SJSA1 (cell line): Measurements from ENCODE around the gene OGFOD1. TPM values are rescaled to one million over a fixed set of nuclear protein-coding genes. Genes with fewer than 3 reads are reported as not detected.
"Not testable (repeated sequence)": the region's sequence is repeated elsewhere in the genome, so short reads cannot be mapped to it uniquely, and the experiment has no call there.

ENCODE experiments used
- DNase-seq, 2 experiments: peaks; one replicate each; pipeline ENCODE4 v3.0.0-alpha.2; 2015 to 2020; ENCODE audit warnings: low spot score in 2 of 2, low read depth in 1 of 2
- H3K27ac ChIP-seq: fragments of 250-450 bp; sonication (Bioruptor Pico); 2 replicates; pipeline ENCODE4 v1.5.1; 2020; ENCODE audit warnings: mild to moderate bottlenecking, moderate library complexity
- H3K27me3 ChIP-seq: fragments of 250-450 bp; sonication (Bioruptor Pico); replicated peaks from 2 replicates; pipeline ENCODE4 v1.5.1; 2020; ENCODE audit warnings: mild to moderate bottlenecking, moderate library complexity
- H3K36me3 ChIP-seq: fragments of 250-450 bp; sonication (Bioruptor Pico); 2 replicates; pipeline ENCODE4 v1.5.1; 2020; ENCODE audit warnings: mild to moderate bottlenecking
- H3K4me1 ChIP-seq: fragments of 250-450 bp; sonication (Bioruptor Pico); replicated peaks from 2 replicates; pipeline ENCODE4 v1.6.1; 2021; ENCODE audit warnings: mild to moderate bottlenecking
- H3K4me3 ChIP-seq: fragments of 250-450 bp; sonication (Bioruptor Pico); 2 replicates; pipeline ENCODE4 v1.5.1; 2020; ENCODE audit warnings: mild to moderate bottlenecking
- H3K9me3 ChIP-seq: fragments of 250-450 bp; sonication (Bioruptor Pico); replicated peaks from 2 replicates; pipeline ENCODE4 v1.5.1; 2020; ENCODE audit warnings: mild to moderate bottlenecking
- total RNA-seq: library from RNA; depleted of rRNA; stranded (reverse); fragments of >200 nt; shearing (Covaris generic); gene quantifications from 2 replicates; pipeline ENCODE4 v1.2.3, GENCODE V29; 2014

OGFOD1 gene
- total RNA-seq, 1 experiment from 2014 or later, result 69.8 TPM

GRCh38 chr16:56478281-56479049 lies 27.1 kb downstream of the OGFOD1 start:
- no peaks in the 10 kb centered on the region for H3K9me3 ChIP-seq
- no peak overlapping the region for H3K27ac ChIP-seq

DNA sequence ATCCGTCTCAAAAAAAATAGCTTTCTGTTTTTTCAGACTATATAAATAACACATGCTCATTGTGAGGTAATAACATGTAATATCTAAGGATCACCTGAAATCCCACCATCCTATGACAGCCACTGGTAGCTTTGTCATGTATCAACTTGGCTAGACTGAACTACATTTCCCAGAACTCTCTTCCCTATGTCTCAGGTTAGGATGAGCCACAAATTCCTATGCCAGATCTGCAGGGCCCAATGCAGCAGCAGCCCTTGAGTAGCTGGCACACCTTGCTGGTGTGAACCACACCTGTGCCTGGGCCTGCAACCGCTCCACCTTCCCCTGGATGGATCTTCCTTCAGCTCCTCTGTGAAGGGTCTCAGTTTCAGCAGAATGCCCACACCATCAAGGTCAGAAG lies 28.1 kb downstream of the OGFOD1 start:
- Histone ChIP-seq H3K4me3 (no peak overlapping the region), H3K27ac (no peak overlapping the region), H3K27me3 (no peaks in the 10 kb centered on the region), H3K9me3 (no peaks in the 10 kb centered on the region), H3K4me1 (peaks cover 10% of the 10 kb centered on the region), H3K36me3 (peaks cover 57% of the 10 kb centered on the region)
- no peak for DNase-seq

More at GRCh38 chr16:56478281-56479049, 27.1 kb downstream of the OGFOD1 start:
- no peak for DNase-seq
- H3K27me3 ChIP-seq, result no peaks in the 10 kb centered on the region
- H3K36me3 ChIP-seq, result peaks cover 65% of the 10 kb centered on the region
- no peak overlapping the region for H3K4me3 ChIP-seq
- H3K4me1 ChIP-seq, result peaks cover 10% of the 10 kb centered on the region

DNA sequence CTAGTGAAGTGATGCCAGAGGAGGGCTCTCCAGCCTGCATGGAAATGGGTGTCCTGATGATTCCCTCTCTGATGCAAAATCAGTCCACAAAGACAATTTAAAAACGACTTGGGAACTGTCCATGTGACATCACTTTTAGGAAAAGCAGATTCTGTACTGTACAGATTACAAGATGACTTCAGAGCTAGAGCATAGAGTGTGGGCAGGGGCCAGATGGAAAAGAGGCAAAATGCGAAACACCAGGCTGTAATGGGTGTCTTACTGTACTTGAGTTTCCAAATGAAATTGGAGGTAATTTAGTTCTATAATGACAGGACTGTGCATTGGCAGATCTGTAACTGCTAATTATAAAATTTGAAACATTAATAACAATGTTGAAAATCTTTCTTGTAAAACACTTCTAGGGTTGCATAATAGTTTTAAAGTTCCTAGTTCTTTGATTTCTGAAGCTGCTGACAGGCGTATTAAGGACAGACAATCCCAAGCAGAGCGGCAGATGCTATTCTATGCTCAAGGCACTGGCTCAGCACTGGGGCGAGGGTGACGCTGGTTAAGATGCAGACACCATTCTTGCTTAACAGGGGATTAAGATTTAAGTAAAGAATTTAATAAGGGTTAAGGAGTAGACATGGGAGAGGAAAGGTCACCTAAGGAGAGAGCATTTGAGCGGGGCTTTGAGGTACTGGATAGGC lies 29.6 kb downstream of the OGFOD1 start:
- H3K4me1 ChIP-seq, result peaks cover 10% of the 10 kb centered on the region
- H3K27ac ChIP-seq, result no peak overlapping the region
- H3K9me3 ChIP-seq, result no peaks in the 10 kb centered on the region
- no peak for DNase-seq
- no peak overlapping the region for H3K4me3 ChIP-seq
- no peaks in the 10 kb centered on the region for H3K27me3 ChIP-seq
- H3K36me3 ChIP-seq, result peaks cover 45% of the 10 kb centered on the region

- Histone ChIP-seq H3K9me3 (no peaks in the 10 kb centered on the region), H3K36me3 (peaks cover 38% of the 10 kb centered on the region), H3K27me3 (no peaks in the 10 kb centered on the region), H3K27ac (no peak overlapping the region), H3K4me3 (no peak overlapping the region), H3K4me1 (peaks cover 9% of the 10 kb centered on the region)
- no peak for DNase-seq
These were observed 30.2 kb downstream of the OGFOD1 start for GRCh38 chr16:56481468-56482122.

DNA sequence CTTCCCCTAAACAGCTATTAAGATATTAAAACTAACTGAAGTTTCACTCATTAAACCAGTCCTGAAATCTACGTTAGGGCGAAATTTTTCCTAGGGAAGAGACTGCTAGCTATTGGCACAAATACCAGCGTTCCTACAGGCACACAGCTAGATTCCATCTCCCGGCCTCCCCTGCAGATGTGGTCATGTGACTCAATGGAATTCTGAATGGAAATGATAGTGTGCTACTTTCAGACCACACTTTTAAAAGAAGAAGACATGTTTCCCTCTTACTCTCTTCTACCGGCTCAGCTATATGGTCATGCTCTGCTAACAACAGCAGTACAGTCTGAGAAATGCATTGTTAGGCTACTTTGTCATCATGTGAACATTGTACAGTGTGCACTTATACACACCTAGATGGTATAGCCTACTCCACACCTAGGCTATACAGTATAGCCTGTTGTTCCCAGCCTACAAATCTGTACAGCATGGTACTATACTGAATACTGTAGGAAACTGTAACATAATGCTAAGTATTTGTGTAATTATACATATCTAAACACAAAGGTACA lies 31.4 kb downstream of the OGFOD1 start:
- DNase-seq, result no peak
- Histone ChIP-seq H3K36me3 (peaks cover 29% of the 10 kb centered on the region), H3K4me1 (no peaks in the 10 kb centered on the region), H3K4me3 (no peak overlapping the region), H3K27me3 (no peaks in the 10 kb centered on the region), H3K9me3 (no peaks in the 10 kb centered on the region), H3K27ac (no peak overlapping the region)

GRCh38 chr16:56483394-56483793 lies 32.0 kb downstream of the OGFOD1 start:
- no peaks in the 10 kb centered on the region for H3K27me3 ChIP-seq
- H3K36me3 ChIP-seq, result peaks cover 26% of the 10 kb centered on the region
- no peak overlapping the region for H3K27ac ChIP-seq

DNA sequence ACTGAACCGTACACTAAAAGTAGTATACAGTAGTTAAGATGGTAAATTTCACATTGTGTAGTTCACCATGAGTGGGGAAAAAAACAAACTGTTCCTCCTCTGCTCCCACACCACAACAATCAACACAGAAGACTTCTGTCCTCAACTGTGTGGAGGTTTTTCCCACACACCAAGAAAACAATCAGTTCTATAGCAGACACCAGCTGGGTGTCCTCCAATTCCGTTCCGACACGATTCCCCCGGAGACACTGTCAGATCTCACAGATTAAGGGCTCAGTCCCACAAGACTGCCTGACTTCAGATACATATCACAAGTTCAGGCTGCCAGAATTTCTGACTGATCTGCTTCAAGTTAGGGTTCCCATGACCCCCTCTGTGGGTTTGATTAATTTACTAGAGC lies 36.7 kb downstream of the OGFOD1 start:
- Histone ChIP-seq H3K27me3 (no peaks in the 10 kb centered on the region), H3K4me3 (no peak overlapping the region), H3K4me1 (no peaks in the 10 kb centered on the region), H3K27ac (no peak overlapping the region), H3K9me3 (no peaks in the 10 kb centered on the region), H3K36me3 (peaks cover 7% of the 10 kb centered on the region; the same call in 1 of the 2 replicates)
- DNase-seq, result no peak

More at GRCh38 chr16:56483394-56483793, 32.0 kb downstream of the OGFOD1 start:
- Histone ChIP-seq H3K9me3 (no peaks in the 10 kb centered on the region), H3K4me1 (no peaks in the 10 kb centered on the region), H3K4me3 (no peak overlapping the region)
- no peak for DNase-seq

DNA sequence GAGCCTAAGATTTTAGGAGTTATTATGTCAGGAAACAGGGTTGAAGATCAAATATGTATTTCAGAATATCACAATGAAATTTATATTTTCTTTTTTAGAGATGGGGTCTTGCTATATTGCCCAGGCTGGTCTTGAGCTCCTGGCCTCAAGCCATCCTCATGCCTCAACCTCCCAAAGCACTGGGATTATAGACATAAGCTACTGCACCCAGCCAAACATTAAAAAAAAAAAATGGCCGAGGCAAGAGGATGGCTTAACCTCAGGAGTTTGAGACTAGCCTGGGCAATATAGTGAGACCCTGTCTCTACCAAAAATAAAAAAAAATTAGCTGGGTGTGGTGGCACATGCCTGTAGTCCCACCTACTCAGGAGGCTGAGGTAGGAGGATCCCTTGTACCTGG lies 37.5 kb downstream of the OGFOD1 start:
- not testable (repeated sequence) for H3K4me3 ChIP-seq, H3K36me3 ChIP-seq, H3K4me1 ChIP-seq, H3K9me3 ChIP-seq, H3K27me3 ChIP-seq, DNase-seq, H3K27ac ChIP-seq

DNA sequence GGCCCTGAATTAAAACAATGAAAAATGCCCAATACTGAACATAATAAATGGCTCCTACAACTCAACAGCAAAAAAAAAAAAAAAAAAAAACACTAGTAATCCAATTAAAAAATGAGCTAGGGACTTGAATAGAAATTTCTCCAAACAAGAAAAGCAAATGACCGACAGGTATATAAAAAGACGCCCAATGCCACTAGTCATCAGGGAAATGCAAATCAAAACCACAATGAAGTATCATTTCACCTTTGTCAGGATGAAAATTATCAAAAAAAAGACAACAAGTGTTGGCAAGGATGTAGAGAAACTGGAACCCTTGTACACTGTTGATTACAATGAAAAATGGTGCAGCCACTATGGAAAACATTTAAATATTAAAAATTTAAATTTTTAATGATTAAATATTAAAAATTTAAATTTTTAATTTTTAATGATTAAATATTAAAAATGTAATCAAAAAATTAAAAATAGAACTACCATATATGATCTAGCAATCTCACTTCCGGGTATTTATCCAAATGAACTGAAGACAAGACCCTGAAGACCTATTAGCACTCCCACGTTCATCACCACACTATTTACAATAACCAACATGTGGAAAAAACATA lies 40.4 kb downstream of the OGFOD1 start:
- no peaks in the 10 kb centered on the region for H3K4me1 ChIP-seq
- H3K27me3 ChIP-seq, result no peaks in the 10 kb centered on the region
- H3K9me3 ChIP-seq, result no peaks in the 10 kb centered on the region
- no peak for DNase-seq
- no peak overlapping the region for H3K4me3 ChIP-seq
- H3K36me3 ChIP-seq, result no peaks in the 10 kb centered on the region
- H3K27ac ChIP-seq, result no peak overlapping the region

DNA sequence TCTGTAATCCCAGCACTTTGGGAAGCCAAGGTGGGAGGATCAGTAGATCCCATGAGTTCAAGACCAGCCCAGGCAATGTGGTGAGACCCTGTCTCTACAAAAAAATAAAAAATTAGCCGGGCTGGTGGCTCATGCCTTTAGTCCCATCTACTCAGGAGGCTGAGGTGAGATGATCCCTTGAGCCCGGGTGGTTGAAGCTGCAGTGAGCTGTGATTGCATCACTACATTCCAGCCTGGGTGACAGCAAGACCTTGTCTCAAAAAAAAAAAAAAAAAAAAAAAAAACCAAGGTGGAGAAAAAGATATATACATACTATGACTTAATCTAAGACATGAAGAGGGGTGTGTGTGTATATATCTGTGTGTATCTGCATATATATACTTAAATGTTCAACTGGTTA lies 41.8 kb downstream of the OGFOD1 start:
- Histone ChIP-seq H3K27me3 (no peaks in the 10 kb centered on the region), H3K4me3 (no peak overlapping the region), H3K4me1 (no peaks in the 10 kb centered on the region), H3K9me3 (no peaks in the 10 kb centered on the region), H3K36me3 (peaks cover under 1% of the 10 kb centered on the region; the same call in 1 of the 2 replicates), H3K27ac (no peak overlapping the region)
- no peak for DNase-seq

GRCh38 chr16:56493815-56494214 lies 42.5 kb downstream of the OGFOD1 start:
- peaks cover 4% of the 10 kb centered on the region; the same call in 1 of the 2 replicates for H3K36me3 ChIP-seq
- no peaks in the 10 kb centered on the region for H3K27me3 ChIP-seq
- H3K9me3 ChIP-seq, result no peaks in the 10 kb centered on the region
- no peak for DNase-seq
- no peaks in the 10 kb centered on the region for H3K4me1 ChIP-seq
- no peak overlapping the region for H3K4me3 ChIP-seq
- no peak overlapping the region for H3K27ac ChIP-seq

DNA sequence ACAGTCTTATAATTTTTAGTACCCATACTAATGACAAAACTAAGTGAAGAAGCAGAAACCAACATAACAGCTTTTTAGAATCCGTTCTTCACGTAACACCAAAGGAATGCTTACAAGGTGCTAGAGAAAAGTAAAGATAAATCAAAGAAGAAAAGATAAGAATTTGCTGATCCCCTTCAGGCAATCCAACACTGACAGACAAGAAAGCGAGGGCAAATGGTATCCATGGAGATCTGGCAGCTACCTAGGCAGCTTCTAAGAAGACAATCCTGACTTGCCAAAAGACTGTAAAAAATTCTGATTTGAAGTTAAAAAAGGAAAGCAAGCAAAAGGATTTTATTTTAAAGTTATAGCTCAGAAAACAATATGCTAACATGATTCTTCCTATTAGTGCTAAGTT lies 53.8 kb downstream of the OGFOD1 start:
- no peaks in the 10 kb centered on the region for H3K4me1 ChIP-seq

DNA sequence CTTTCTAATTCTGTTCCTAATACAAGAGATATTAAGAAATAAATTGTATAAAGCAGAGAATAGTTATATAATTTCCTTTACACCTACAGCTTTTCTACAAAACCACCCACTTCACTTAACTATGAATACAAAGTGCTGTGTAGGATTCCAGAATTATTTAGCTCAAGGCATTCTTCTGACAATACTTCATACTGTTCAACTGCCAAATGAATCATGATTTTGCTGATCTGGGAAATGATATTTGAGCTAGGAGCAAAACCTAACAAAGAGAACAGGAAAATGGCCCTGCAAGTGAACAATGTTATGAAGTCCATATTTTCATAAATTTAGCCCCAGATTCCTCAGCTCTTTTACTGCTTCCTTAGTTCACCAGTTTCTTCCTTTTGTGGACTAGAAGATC lies 55.6 kb downstream of the OGFOD1 start:
- no peak overlapping the region for H3K27ac ChIP-seq

More for the DNA sequence above, 53.8 kb downstream of the OGFOD1 start:
- H3K36me3 ChIP-seq, result peaks cover 18% of the 10 kb centered on the region
- H3K9me3 ChIP-seq, result no peaks in the 10 kb centered on the region
- H3K4me3 ChIP-seq, result no peak overlapping the region
- no peak overlapping the region for H3K27ac ChIP-seq
- H3K27me3 ChIP-seq, result no peaks in the 10 kb centered on the region
- DNase-seq, result no peak

More for the DNA sequence above, 55.6 kb downstream of the OGFOD1 start:
- peaks cover 13% of the 10 kb centered on the region for H3K36me3 ChIP-seq
- no peaks in the 10 kb centered on the region for H3K9me3 ChIP-seq
- no peaks in the 10 kb centered on the region for H3K27me3 ChIP-seq
- H3K4me3 ChIP-seq, result no peak overlapping the region
- DNase-seq, result no peak
- no peaks in the 10 kb centered on the region for H3K4me1 ChIP-seq
